HepG2 (cell line): Measurements from ENCODE around the gene RNASE8. TPM values are rescaled to one million over a fixed set of nuclear protein-coding genes. Genes with fewer than 3 reads are reported as not detected.

Source experiments
- BHLHE40 ChIP-seq: IDR thresholded peaks from 2 replicates; pipeline ENCODE4 v1.6.1; 2011; ENCODE audit warnings: low read length, improper control_type of control experiment
- CREB1 ChIP-seq, 2 experiments: fragments of 450-650 bp in 1 of 2; IDR thresholded peaks; 2 replicates each; pipeline ENCODE4 v1.6.1; 2016 to 2017; ENCODE audit warnings: control low read depth in 1 of 2, mild to moderate bottlenecking in 1 of 2, missing compliant biosample characterization in 1 of 2, missing genetic modification characterization in 1 of 2
- DNMT3B ChIP-seq: conservative IDR thresholded peaks from 2 replicates; pipeline ENCODE4 v1.6.1; 2016; ENCODE audit warnings: missing biosample characterization, control low read depth
- HOMEZ ChIP-seq: IDR thresholded peaks from 2 replicates; pipeline ENCODE4 v1.6.1; 2016; ENCODE audit warnings: low read depth
- HOXA9 ChIP-seq: sonication (generic); formaldehyde crosslinking; IDR thresholded peaks from 2 replicates; pipeline ENCODE4 v1.8.1; 2022; ENCODE audit warnings: missing genetic modification reagents, mild to moderate bottlenecking, moderate library complexity, borderline replicate concordance
- HOXD1 ChIP-seq: sonication (generic); formaldehyde crosslinking; IDR thresholded peaks from 2 replicates; pipeline ENCODE4 v1.5.0; 2020; ENCODE audit warnings: missing genetic modification reagents
- JUN ChIP-seq: sonication (generic); formaldehyde crosslinking; IDR thresholded peaks from 2 replicates; pipeline ENCODE4 v1.4.0; 2020; ENCODE audit warnings: mild to moderate bottlenecking, missing genetic modification reagents
- KLF11 ChIP-seq: IDR thresholded peaks from 2 replicates; pipeline ENCODE4 v1.6.1; 2016; ENCODE audit warnings: missing compliant biosample characterization
- MAZ ChIP-seq, 2 experiments: sonication (generic) in 1 of 2; formaldehyde crosslinking in 1 of 2; IDR thresholded peaks; 2 replicates each; pipeline versions ENCODE4 v1.5.0 to v1.6.1; 2012 to 2020; ENCODE audit warnings: low read depth in 2 of 2, mild to moderate bottlenecking in 2 of 2, borderline replicate concordance in 1 of 2, improper control_type of control experiment in 1 of 2, low read length in 1 of 2, missing genetic modification reagents in 1 of 2, moderate library complexity in 1 of 2
- MLXIP ChIP-seq: sonication (generic); formaldehyde crosslinking; IDR thresholded peaks from 2 replicates; pipeline ENCODE4 v1.9.0; 2021; ENCODE audit warnings: missing genetic modification reagents, borderline replicate concordance
- MTF1 ChIP-seq: sonication (generic); formaldehyde crosslinking; IDR thresholded peaks from 2 replicates; pipeline ENCODE4 v1.5.0; 2020; ENCODE audit warnings: missing genetic modification reagents
- NONO ChIP-seq, 2 experiments: fragments of 450-650 bp in 1 of 2; sonication (generic) in 1 of 2; formaldehyde crosslinking in 1 of 2; IDR thresholded peaks in 1 of 2; conservative IDR thresholded peaks in 1 of 2; 2 replicates each; pipeline versions ENCODE4 v1.6.1 to v1.8.0; 2017 to 2022; ENCODE audit warnings: mild to moderate bottlenecking in 1 of 2, missing genetic modification reagents in 1 of 2, moderate library complexity in 1 of 2
- RCOR2 ChIP-seq: IDR thresholded peaks from 2 replicates; pipeline ENCODE4 v1.6.1; 2016; ENCODE audit warnings: missing biosample characterization, missing genetic modification reagents
- SIN3A ChIP-seq: IDR thresholded peaks from 2 replicates; pipeline ENCODE4 v1.6.1; 2011; ENCODE audit warnings: low read depth, mild to moderate bottlenecking, control low read depth, low read length, borderline replicate concordance
- SNAI1 ChIP-seq: sonication (generic); formaldehyde crosslinking; IDR thresholded peaks from 2 replicates; pipeline ENCODE4 v1.5.0; 2020; ENCODE audit warnings: mild to moderate bottlenecking, missing genetic modification reagents, borderline replicate concordance
- STAG1 ChIP-seq: sonication (generic); formaldehyde crosslinking; IDR thresholded peaks from 2 replicates; pipeline ENCODE4 v1.4.0; 2020; ENCODE audit warnings: missing genetic modification reagents
- TERF1 ChIP-seq: sonication (generic); formaldehyde crosslinking; IDR thresholded peaks from 2 replicates; pipeline ENCODE4 v1.8.0; 2022; ENCODE audit warnings: mild to moderate bottlenecking, missing genetic modification reagents, moderate library complexity
- XBP1 ChIP-seq: sonication (generic); formaldehyde crosslinking; IDR thresholded peaks from 2 replicates; pipeline ENCODE4 v1.5.0; 2020; ENCODE audit warnings: missing genetic modification reagents
- ZNF441 ChIP-seq: sonication (generic); formaldehyde crosslinking; IDR thresholded peaks from 2 replicates; pipeline ENCODE4 v1.7.0; 2021; ENCODE audit warnings: missing genetic modification reagents, borderline replicate concordance
- ZNF83 ChIP-seq: sonication (generic); formaldehyde crosslinking; IDR thresholded peaks from 2 replicates; pipeline ENCODE4 v1.4.0; 2020; ENCODE audit warnings: missing genetic modification reagents, mild to moderate bottlenecking, borderline replicate concordance
- polyA plus RNA-seq, 8 experiments: library from polyadenylated mRNA; depleted of rRNA in 3 of 8; stranded (reverse) in 7 of 8; unstranded in 1 of 8; fragments of >200 nt; fragmentation: Illumina TruSeq in 4 of 8; extraction: Trizol in 4 of 8; gene quantifications; 2 replicates each; pipeline versions ENCODE4 v1.2.1 to v1.2.3, GENCODE V29; 2011 to 2016; ENCODE audit warnings: low read depth in 4 of 8, missing spikeins in 1 of 8, mixed read lengths in 1 of 8; ENCODE audit not compliant: insufficient read depth in 1 of 8
- total RNA-seq, 5 experiments: library from RNA; depleted of rRNA; stranded (reverse); fragments of >200 nt; fragmentation: Illumina TruSeq; extraction: Trizol; gene quantifications; 2 replicates each; pipeline ENCODE4 v1.2.3, GENCODE V29; 2016; ENCODE audit warnings: low read depth in 1 of 5

The RNASE8 gene
- total and polyA plus RNA-seq, 2 of the 13 experiments (the other 11 are each of a cell fraction or from before 2014, with no cell fraction given), result not detected

GRCh38 chr14:21070610-21071224 lies 13.1 kb downstream of the RNASE8 start (continued):
- peak; percentile 67 for TF ChIP-seq ZNF441 (CRISPR knock-in tag)
- TF ChIP-seq MLXIP (CRISPR knock-in tag), result no peak
- no peak for TF ChIP-seq MTF1
- no peak for TF ChIP-seq SIN3A
- no peak for TF ChIP-seq JUN
- TF ChIP-seq SNAI1, result no peak
- TF ChIP-seq NONO (IDR thresholded peaks at IDR 0.05), result no peak
- TF ChIP-seq NONO (CRISPR knock-in tag; conservative IDR thresholded peaks at IDR 0.05), result peak; percentile 63
- TF ChIP-seq HOMEZ (CRISPR knock-in tag), result no peak
- TF ChIP-seq STAG1 (CRISPR knock-in tag), result peak; percentile 20; the same call in 1 of the 2 replicates
- TF ChIP-seq ZNF83, result no peak
- TF ChIP-seq HOXD1 (CRISPR knock-in tag), result 0 out of 2 replicates have a peak, but pooled peaks have one; percentile 32
- no peak for TF ChIP-seq HOXA9 (CRISPR knock-in tag)
- no peak for TF ChIP-seq KLF11 (CRISPR knock-in tag)
- TF ChIP-seq RCOR2 (CRISPR knock-in tag), result no peak
- TF ChIP-seq XBP1 (CRISPR knock-in tag), result no peak
- no peak for TF ChIP-seq TERF1
- TF ChIP-seq BHLHE40, result no peak
- no peak for TF ChIP-seq DNMT3B
- no peak for TF ChIP-seq MAZ (IDR thresholded peaks at IDR 0.05; ENCODE audit: borderline replicate concordance, low read depth, low read length)
- TF ChIP-seq MAZ (CRISPR knock-in tag; IDR thresholded peaks at IDR 0.05; ENCODE audit: low read depth), result no peak
- no peak for TF ChIP-seq CREB1 (IDR thresholded peaks at IDR 0.05)
- no peak for TF ChIP-seq CREB1 (CRISPR knock-in tag; IDR thresholded peaks at IDR 0.05)
